SK-N-SH (cell line): ENCODE results near the gene SHISA2.

Source experiments
- GABPA ChIP-seq: IDR thresholded peaks from 2 replicates; pipeline ENCODE4 v1.4.0; 2012; ENCODE audit warnings: low read depth, mild to moderate bottlenecking
- TAF1 ChIP-seq: IDR thresholded peaks from 2 replicates; pipeline ENCODE4 v1.6.1; 2012; ENCODE audit warnings: low read depth, mild to moderate bottlenecking, low read length, moderate library complexity, borderline replicate concordance
- TF ChIP-seq, protein P1 (sequence below): fragments of 200-600 bp; sonication (generic); IDR thresholded peaks from 2 replicates; pipeline ENCODE4 v1.6.1; 2017; ENCODE audit warnings: antibody characterized with exemption, mild to moderate bottlenecking, moderate library complexity

DNA sequence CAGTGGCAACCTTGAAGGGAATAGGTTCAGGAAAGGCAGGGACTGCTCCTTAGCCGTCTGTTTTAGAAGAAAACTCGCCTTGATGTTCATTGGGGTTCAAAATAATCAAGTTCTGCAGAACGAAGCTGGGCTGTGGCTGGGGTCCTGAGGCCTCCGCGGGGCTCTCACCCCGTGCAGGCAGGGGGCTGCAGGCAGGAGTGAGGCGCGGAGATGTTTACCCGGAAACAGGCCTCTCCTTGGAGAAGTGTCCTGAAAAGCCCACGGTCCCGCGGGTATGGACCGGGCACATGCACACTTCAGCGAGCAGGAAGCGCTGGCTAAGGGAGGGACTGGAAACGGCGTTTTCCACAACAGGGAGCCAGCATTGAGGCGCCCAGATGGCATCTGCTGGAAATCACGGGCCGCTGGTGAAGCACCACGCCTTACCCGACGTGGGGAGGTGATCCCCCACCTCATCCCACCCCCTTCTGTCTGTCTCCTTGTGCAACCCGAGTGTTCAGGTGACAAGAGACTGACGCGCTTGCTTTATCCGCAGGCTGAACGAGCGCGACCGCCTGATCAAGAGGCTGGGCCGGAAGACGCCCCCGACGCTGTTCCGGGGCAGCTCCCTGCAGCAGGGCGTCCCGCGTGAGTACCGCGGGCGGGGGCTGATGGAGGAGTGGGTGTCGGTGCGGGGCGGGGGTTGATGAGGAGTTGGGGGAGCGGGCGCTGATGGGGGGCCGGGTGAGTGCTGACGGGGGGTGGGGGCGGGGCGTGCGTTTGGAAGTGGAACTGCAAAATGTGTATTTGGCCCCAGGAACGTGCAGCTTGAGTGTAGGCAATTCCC, 39.6 kb downstream of the SHISA2 start:
- TF ChIP-seq, protein P1, sequence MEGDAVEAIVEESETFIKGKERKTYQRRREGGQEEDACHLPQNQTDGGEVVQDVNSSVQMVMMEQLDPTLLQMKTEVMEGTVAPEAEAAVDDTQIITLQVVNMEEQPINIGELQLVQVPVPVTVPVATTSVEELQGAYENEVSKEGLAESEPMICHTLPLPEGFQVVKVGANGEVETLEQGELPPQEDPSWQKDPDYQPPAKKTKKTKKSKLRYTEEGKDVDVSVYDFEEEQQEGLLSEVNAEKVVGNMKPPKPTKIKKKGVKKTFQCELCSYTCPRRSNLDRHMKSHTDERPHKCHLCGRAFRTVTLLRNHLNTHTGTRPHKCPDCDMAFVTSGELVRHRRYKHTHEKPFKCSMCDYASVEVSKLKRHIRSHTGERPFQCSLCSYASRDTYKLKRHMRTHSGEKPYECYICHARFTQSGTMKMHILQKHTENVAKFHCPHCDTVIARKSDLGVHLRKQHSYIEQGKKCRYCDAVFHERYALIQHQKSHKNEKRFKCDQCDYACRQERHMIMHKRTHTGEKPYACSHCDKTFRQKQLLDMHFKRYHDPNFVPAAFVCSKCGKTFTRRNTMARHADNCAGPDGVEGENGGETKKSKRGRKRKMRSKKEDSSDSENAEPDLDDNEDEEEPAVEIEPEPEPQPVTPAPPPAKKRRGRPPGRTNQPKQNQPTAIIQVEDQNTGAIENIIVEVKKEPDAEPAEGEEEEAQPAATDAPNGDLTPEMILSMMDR: no peak
- TF ChIP-seq TAF1: no peak
- no peak for TF ChIP-seq GABPA
